ENCODE measurements around the gene APOBEC4. TPM values are rescaled to one million over a fixed set of nuclear protein-coding genes. Genes with fewer than 3 reads are reported as not detected.
A peak's percentile ranks its signal among the peaks of the same experiment; 100 is the strongest.

Gene APOBEC4
- total RNA-seq, 1 donor from 2014 or later: not detected

GRCh38 chr1:183652107-183652506, 1.0 kb downstream of the APOBEC4 start:
- Mint-ChIP-seq H3K4me3 (ENCODE audit: unreplicated experiment) (no peak overlapping the region), H3K27ac (ENCODE audit: unreplicated experiment) (no peak overlapping the region), H3K9me3 (ENCODE audit: unreplicated experiment) (no peaks in the 10 kb centered on the region), H3K4me1 (ENCODE audit: low read depth, unreplicated experiment) (peaks cover 23% of the 10 kb centered on the region), H3K36me3 (ENCODE audit: unreplicated experiment) (no peaks in the 10 kb centered on the region), H3K27me3 (ENCODE audit: unreplicated experiment) (peaks cover 2% of the 10 kb centered on the region)
- TF ChIP-seq CTCF (IDR thresholded peaks at IDR 0.05; ENCODE audit: partially characterized antibody, unreplicated experiment): no peak
- no peak for DNase-seq

- Mint-ChIP-seq H3K36me3 (ENCODE audit: unreplicated experiment) (no peaks in the 10 kb centered on the region), H3K27me3 (ENCODE audit: unreplicated experiment) (peaks cover 2% of the 10 kb centered on the region), H3K27ac (ENCODE audit: unreplicated experiment) (peak overlapping the region; percentile 41), H3K4me1 (ENCODE audit: low read depth, unreplicated experiment) (peaks cover 23% of the 10 kb centered on the region), H3K4me3 (ENCODE audit: unreplicated experiment) (no peak overlapping the region), H3K9me3 (ENCODE audit: unreplicated experiment) (no peaks in the 10 kb centered on the region)
- TF ChIP-seq CTCF (IDR thresholded peaks at IDR 0.05; ENCODE audit: partially characterized antibody, unreplicated experiment): no peak
- no peak for DNase-seq
These were observed 1.5 kb downstream of the APOBEC4 start for GRCh38 chr1:183651612-183652011.

- Mint-ChIP-seq H3K9me3 (ENCODE audit: unreplicated experiment) (no peaks in the 10 kb centered on the region), H3K36me3 (ENCODE audit: unreplicated experiment) (no peaks in the 10 kb centered on the region), H3K27me3 (ENCODE audit: unreplicated experiment) (peaks cover 2% of the 10 kb centered on the region), H3K4me1 (ENCODE audit: low read depth, unreplicated experiment) (peaks cover 12% of the 10 kb centered on the region), H3K27ac (ENCODE audit: unreplicated experiment) (no peak overlapping the region), H3K4me3 (ENCODE audit: unreplicated experiment) (no peak overlapping the region)
- no peak for TF ChIP-seq CTCF (IDR thresholded peaks at IDR 0.05; ENCODE audit: partially characterized antibody, unreplicated experiment)
- no peak for DNase-seq
These were observed 5.1 kb downstream of the APOBEC4 start for GRCh38 chr1:183648042-183648441.

- TF ChIP-seq CTCF (IDR thresholded peaks at IDR 0.05; ENCODE audit: partially characterized antibody, unreplicated experiment): no peak
- H3K9me3 Mint-ChIP-seq (ENCODE audit: unreplicated experiment): no peaks in the 10 kb centered on the region
- H3K4me3 Mint-ChIP-seq (ENCODE audit: unreplicated experiment): no peak overlapping the region
These were observed 6.3 kb downstream of the APOBEC4 start for GRCh38 chr1:183646776-183647175.

GRCh38 chr1:183645531-183645930, 7.6 kb downstream of the APOBEC4 start:
- DNase-seq: no peak
- Mint-ChIP-seq H3K27ac (ENCODE audit: unreplicated experiment) (no peak overlapping the region), H3K27me3 (ENCODE audit: unreplicated experiment) (no peaks in the 10 kb centered on the region), H3K36me3 (ENCODE audit: unreplicated experiment) (no peaks in the 10 kb centered on the region), H3K9me3 (ENCODE audit: unreplicated experiment) (no peaks in the 10 kb centered on the region), H3K4me3 (ENCODE audit: unreplicated experiment) (no peak overlapping the region), H3K4me1 (ENCODE audit: low read depth, unreplicated experiment) (no peaks in the 10 kb centered on the region)
- TF ChIP-seq CTCF (IDR thresholded peaks at IDR 0.05; ENCODE audit: partially characterized antibody, unreplicated experiment): no peak

More at GRCh38 chr1:183646776-183647175, 6.3 kb downstream of the APOBEC4 start:
- Mint-ChIP-seq H3K4me1 (ENCODE audit: low read depth, unreplicated experiment) (peaks cover 4% of the 10 kb centered on the region), H3K27me3 (ENCODE audit: unreplicated experiment) (no peaks in the 10 kb centered on the region), H3K36me3 (ENCODE audit: unreplicated experiment) (no peaks in the 10 kb centered on the region), H3K27ac (ENCODE audit: unreplicated experiment) (no peak overlapping the region)
- DNase-seq: no peak
